HEK293 (cell line): ENCODE results near the gene SIPA1.

Source experiments
- CTCF ChIA-PET: fragments of 350-600 bp; formaldehyde crosslinking; extraction: SDS; loops from one replicate; lab custom pipeline; 2021; ENCODE audit warnings: antibody characterized with exemption; lab: Yijun Ruan, JAX
- POLR2A ChIA-PET: fragments of 300-600 bp; formaldehyde crosslinking; extraction: SDS; loops from one replicate; lab custom pipeline; 2020; ENCODE audit warnings: antibody characterized with exemption, inconsistent platforms; lab: Yijun Ruan, JAX
- H3K27ac ChIP-seq: fragments of 200-500 bp; sonication (Bioruptor generic); 2 replicates; pipeline ENCODE4 v1.5.1; 2014; ENCODE audit warnings: low read depth, low read length, control low read depth, inconsistent platforms; ENCODE audit errors: extremely low read depth
- H3K36me3 ChIP-seq, 2 experiments: fragments of 200-500 bp in 1 of 2; sonication (Bioruptor generic) in 1 of 2; 1 replicate in 1 of 2; 2 replicates in 1 of 2; pipeline ENCODE4 v1.5.1; 2014 to 2017; ENCODE audit warnings: inconsistent platforms in 2 of 2, low read length in 2 of 2; ENCODE audit not compliant: control insufficient read depth in 2 of 2, insufficient read depth in 1 of 2
- H3K4me1 ChIP-seq: fragments of 200-500 bp; sonication (Bioruptor generic); 2 replicates; pipeline ENCODE4 v1.5.1; 2014; ENCODE audit warnings: mild to moderate bottlenecking, low read length, inconsistent platforms; ENCODE audit not compliant: control insufficient read depth, insufficient read depth
- H3K4me3 ChIP-seq: 2 replicates; pipeline ENCODE4 v1.5.1; 2011; ENCODE audit warnings: low read depth, mild to moderate bottlenecking, control low read depth, low read length, moderate library complexity
- H3K9me3 ChIP-seq: fragments of 200-500 bp; sonication (Bioruptor generic); 2 replicates; pipeline ENCODE4 v1.5.1; 2014; ENCODE audit warnings: low read depth, low read length, inconsistent platforms; ENCODE audit not compliant: control insufficient read depth, insufficient read depth
- BCL6B ChIP-seq: fragments of 450-650 bp; formaldehyde crosslinking; IDR thresholded peaks from 2 replicates; pipeline ENCODE4 v1.5.1; 2017; ENCODE audit warnings: missing biosample characterization, missing genetic modification characterization
- CTCF ChIP-seq: fragments of 450-650 bp; formaldehyde crosslinking; IDR thresholded peaks from 2 replicates; pipeline ENCODE4 v1.5.1; 2016; ENCODE audit warnings: missing biosample characterization, missing genetic modification characterization
- EGR2 ChIP-seq: fragments of 450-650 bp; formaldehyde crosslinking; IDR thresholded peaks from 2 replicates; pipeline ENCODE4 v1.5.1; 2016; ENCODE audit warnings: low read depth, missing biosample characterization, missing genetic modification characterization
- PRDM1 ChIP-seq: fragments of 450-650 bp; formaldehyde crosslinking; IDR thresholded peaks from 2 replicates; pipeline ENCODE4; 2016; ENCODE audit warnings: missing biosample characterization, missing genetic modification characterization
- SP7 ChIP-seq: fragments of 450-650 bp; formaldehyde crosslinking; IDR thresholded peaks from 2 replicates; pipeline ENCODE4 v1.5.1; 2016; ENCODE audit warnings: missing biosample characterization, missing genetic modification characterization
- TCF7L2 ChIP-seq: IDR thresholded peaks from 2 replicates; pipeline ENCODE4 v1.6.1; 2011; ENCODE audit warnings: low read depth, mild to moderate bottlenecking, inconsistent platforms, low read length, moderate library complexity, borderline replicate concordance
- ZBTB21 ChIP-seq: fragments of 450-650 bp; formaldehyde crosslinking; IDR thresholded peaks from 2 replicates; pipeline ENCODE4 v1.5.1; 2017; ENCODE audit warnings: missing biosample characterization, missing genetic modification characterization
- ZBTB48 ChIP-seq: fragments of 450-650 bp; formaldehyde crosslinking; IDR thresholded peaks from 2 replicates; pipeline ENCODE4 v1.5.1; 2016; ENCODE audit warnings: missing biosample characterization, missing genetic modification characterization
- ZEB2 ChIP-seq: fragments of 450-650 bp; formaldehyde crosslinking; IDR thresholded peaks from 2 replicates; pipeline ENCODE4 v1.5.1; 2016; ENCODE audit warnings: missing biosample characterization, missing genetic modification characterization
- ZNF10 ChIP-seq: fragments of 450-650 bp; formaldehyde crosslinking; IDR thresholded peaks from 2 replicates; pipeline ENCODE4 v1.5.1; 2017; ENCODE audit warnings: missing biosample characterization, missing genetic modification characterization
- ZNF112 ChIP-seq: fragments of 450-650 bp; formaldehyde crosslinking; IDR thresholded peaks from 2 replicates; pipeline ENCODE4 v1.5.0; 2017; ENCODE audit warnings: missing biosample characterization, missing genetic modification characterization
- ZNF24 ChIP-seq: fragments of 450-650 bp; formaldehyde crosslinking; IDR thresholded peaks from 2 replicates; pipeline ENCODE4 v1.5.1; 2016; ENCODE audit warnings: missing biosample characterization, missing genetic modification characterization
- ZNF274 ChIP-seq, 2 experiments: fragments of 200-500 bp in 1 of 2; fragments of 450-650 bp in 1 of 2; sonication (Bioruptor generic) in 1 of 2; formaldehyde crosslinking in 1 of 2; IDR thresholded peaks; 2 replicates each; pipeline versions ENCODE4 v1.5.1 to v1.6.1; 2014 to 2016; ENCODE audit warnings: borderline replicate concordance in 1 of 2, inconsistent platforms in 1 of 2, low read length in 1 of 2, missing biosample characterization in 1 of 2, missing genetic modification characterization in 1 of 2
- ZNF335 ChIP-seq: fragments of 450-650 bp; formaldehyde crosslinking; conservative IDR thresholded peaks from 2 replicates; pipeline ENCODE4 v1.5.1; 2016; ENCODE audit warnings: missing biosample characterization, missing genetic modification characterization
- ZNF394 ChIP-seq: fragments of 450-650 bp; formaldehyde crosslinking; IDR thresholded peaks from 2 replicates; pipeline ENCODE4 v1.5.1; 2016; ENCODE audit warnings: missing biosample characterization, missing genetic modification characterization, mild to moderate bottlenecking, moderate library complexity, borderline replicate concordance
- ZNF501 ChIP-seq: fragments of 450-650 bp; formaldehyde crosslinking; IDR thresholded peaks from 2 replicates; pipeline ENCODE4 v1.5.1; 2016; ENCODE audit warnings: missing biosample characterization, missing genetic modification characterization
- ZNF521 ChIP-seq: fragments of 450-650 bp; formaldehyde crosslinking; IDR thresholded peaks from 2 replicates; pipeline ENCODE4 v1.5.1; 2017; ENCODE audit warnings: missing biosample characterization, mild to moderate bottlenecking, missing genetic modification characterization
- ZNF549 ChIP-seq: fragments of 450-650 bp; IDR thresholded peaks from 2 replicates; pipeline ENCODE4 v1.5.1; 2018; ENCODE audit warnings: missing biosample characterization, missing genetic modification characterization, mild to moderate bottlenecking, inconsistent platforms, moderate library complexity
- ZNF555 ChIP-seq: fragments of 450-650 bp; formaldehyde crosslinking; conservative IDR thresholded peaks from 2 replicates; pipeline ENCODE4 v1.5.1; 2017; ENCODE audit warnings: missing biosample characterization, mild to moderate bottlenecking, missing genetic modification characterization, inconsistent platforms
- ZNF560 ChIP-seq: fragments of 450-650 bp; formaldehyde crosslinking; IDR thresholded peaks from 2 replicates; pipeline ENCODE4 v1.5.1; 2017; ENCODE audit warnings: missing biosample characterization, missing genetic modification characterization, borderline replicate concordance
- ZNF610 ChIP-seq: fragments of 450-650 bp; formaldehyde crosslinking; IDR thresholded peaks from 2 replicates; pipeline ENCODE4 v1.5.1; 2016; ENCODE audit warnings: missing biosample characterization, missing genetic modification characterization, borderline replicate concordance
- ZNF623 ChIP-seq: fragments of 450-650 bp; formaldehyde crosslinking; IDR thresholded peaks from 2 replicates; pipeline ENCODE4 v1.5.1; 2016; ENCODE audit warnings: missing biosample characterization, missing genetic modification characterization
- ZNF692 ChIP-seq: fragments of 450-650 bp; formaldehyde crosslinking; IDR thresholded peaks from 2 replicates; pipeline ENCODE4 v1.5.1; 2016; ENCODE audit warnings: missing biosample characterization, missing genetic modification characterization
- ZNF785 ChIP-seq: fragments of 450-650 bp; formaldehyde crosslinking; IDR thresholded peaks from 2 replicates; pipeline ENCODE4 v1.5.1; 2016; ENCODE audit warnings: missing biosample characterization, missing genetic modification characterization
- ZNF843 ChIP-seq: fragments of 450-650 bp; formaldehyde crosslinking; IDR thresholded peaks from 2 replicates; pipeline ENCODE4 v1.5.1; 2016; ENCODE audit warnings: missing biosample characterization, missing genetic modification characterization
- TF ChIP-seq, protein P1 (sequence below): fragments of 450-650 bp; formaldehyde crosslinking; IDR thresholded peaks from 2 replicates; pipeline ENCODE4 v1.5.1; 2017; ENCODE audit warnings: missing biosample characterization, missing genetic modification characterization
- TF ChIP-seq, protein P2 (sequence below): IDR thresholded peaks from 2 replicates; pipeline ENCODE4 v1.6.1; 2011; ENCODE audit warnings: mild to moderate bottlenecking, low read depth, low read length, borderline replicate concordance
- TF ChIP-seq, protein P3 (sequence below): fragments of 450-650 bp; formaldehyde crosslinking; optimal IDR thresholded peaks from 2 replicates; pipeline ENCODE3; 2016; ENCODE audit warnings: missing biosample characterization, mild to moderate bottlenecking, missing genetic modification characterization

SIPA1 gene

GRCh38 chr11:65619281-65619928 lies 18.5 kb upstream of the SIPA1 start (continued):
- TF ChIP-seq, protein P1, sequence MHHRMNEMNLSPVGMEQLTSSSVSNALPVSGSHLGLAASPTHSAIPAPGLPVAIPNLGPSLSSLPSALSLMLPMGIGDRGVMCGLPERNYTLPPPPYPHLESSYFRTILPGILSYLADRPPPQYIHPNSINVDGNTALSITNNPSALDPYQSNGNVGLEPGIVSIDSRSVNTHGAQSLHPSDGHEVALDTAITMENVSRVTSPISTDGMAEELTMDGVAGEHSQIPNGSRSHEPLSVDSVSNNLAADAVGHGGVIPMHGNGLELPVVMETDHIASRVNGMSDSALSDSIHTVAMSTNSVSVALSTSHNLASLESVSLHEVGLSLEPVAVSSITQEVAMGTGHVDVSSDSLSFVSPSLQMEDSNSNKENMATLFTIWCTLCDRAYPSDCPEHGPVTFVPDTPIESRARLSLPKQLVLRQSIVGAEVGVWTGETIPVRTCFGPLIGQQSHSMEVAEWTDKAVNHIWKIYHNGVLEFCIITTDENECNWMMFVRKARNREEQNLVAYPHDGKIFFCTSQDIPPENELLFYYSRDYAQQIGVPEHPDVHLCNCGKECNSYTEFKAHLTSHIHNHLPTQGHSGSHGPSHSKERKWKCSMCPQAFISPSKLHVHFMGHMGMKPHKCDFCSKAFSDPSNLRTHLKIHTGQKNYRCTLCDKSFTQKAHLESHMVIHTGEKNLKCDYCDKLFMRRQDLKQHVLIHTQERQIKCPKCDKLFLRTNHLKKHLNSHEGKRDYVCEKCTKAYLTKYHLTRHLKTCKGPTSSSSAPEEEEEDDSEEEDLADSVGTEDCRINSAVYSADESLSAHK (tag by site-specific recombination): no peak
- TF ChIP-seq PRDM1 (tag by site-specific recombination) (no peak), ZNF394 (tag by site-specific recombination) (no peak), SP7 (tag by site-specific recombination) (no peak), ZNF560 (tag by site-specific recombination) (no peak), ZNF555 (tag by site-specific recombination) (no peak), ZNF785 (no peak), ZEB2 (tag by site-specific recombination) (no peak), ZNF610 (tag by site-specific recombination) (no peak), ZNF549 (no peak)

DNA sequence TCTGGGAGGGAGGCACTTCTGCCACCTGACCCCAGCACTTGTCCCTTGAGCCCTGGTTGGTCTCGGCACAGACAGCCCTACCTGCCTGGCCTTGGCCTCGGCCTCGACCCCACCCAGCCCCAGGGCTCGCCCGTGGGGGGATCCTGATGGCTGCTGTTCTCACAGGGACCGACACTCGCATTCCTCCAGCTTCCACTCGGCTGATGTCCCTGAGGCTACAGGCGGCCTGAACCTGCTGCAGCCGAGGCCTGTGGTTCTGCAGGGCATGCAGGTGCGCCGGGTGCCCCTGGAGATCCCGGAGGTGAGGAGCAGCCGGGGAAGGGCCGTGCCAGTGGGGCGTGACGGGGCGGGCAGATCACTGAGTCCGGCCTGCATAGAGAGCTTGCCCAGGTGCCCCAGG lies 17.2 kb upstream of the SIPA1 start:
- Histone ChIP-seq H3K36me3 (peaks cover 0 to 85% of the 10 kb centered on the region in 2 experiments; a peak in 1 of 3 replicates), H3K4me3 (no peak overlapping the region)
- POLR2A ChIA-PET: interaction anchor here (0.6 kb wide), 1 partner anchor 436 kb away, joined by 3 read pairs; no protein-coding TSS in a partner anchor
- TF ChIP-seq ZNF843 (tag by site-specific recombination) (no peak), ZNF112 (tag by site-specific recombination) (no peak), ZNF521 (tag by site-specific recombination) (no peak), ZNF692 (tag by site-specific recombination) (no peak), ZBTB48 (tag by site-specific recombination) (no peak), ZNF24 (tag by site-specific recombination) (no peak), BCL6B (tag by site-specific recombination) (no peak), ZNF10 (tag by site-specific recombination) (no peak), ZBTB21 (tag by site-specific recombination) (no peak), ZNF335 (no peak), TCF7L2 (no peak), ZNF549 (no peak), ZNF274 (IDR thresholded peaks at IDR 0.05; ENCODE audit: low read length) (no peak), ZNF274 (tag by site-specific recombination; IDR thresholded peaks at IDR 0.05; ENCODE audit: borderline replicate concordance) (no peak), ZNF501 (no peak), EGR2 (tag by site-specific recombination) (no peak), ZNF623 (tag by site-specific recombination) (no peak), CTCF (tag by site-specific recombination) (no peak)
- TF ChIP-seq, protein P2, sequence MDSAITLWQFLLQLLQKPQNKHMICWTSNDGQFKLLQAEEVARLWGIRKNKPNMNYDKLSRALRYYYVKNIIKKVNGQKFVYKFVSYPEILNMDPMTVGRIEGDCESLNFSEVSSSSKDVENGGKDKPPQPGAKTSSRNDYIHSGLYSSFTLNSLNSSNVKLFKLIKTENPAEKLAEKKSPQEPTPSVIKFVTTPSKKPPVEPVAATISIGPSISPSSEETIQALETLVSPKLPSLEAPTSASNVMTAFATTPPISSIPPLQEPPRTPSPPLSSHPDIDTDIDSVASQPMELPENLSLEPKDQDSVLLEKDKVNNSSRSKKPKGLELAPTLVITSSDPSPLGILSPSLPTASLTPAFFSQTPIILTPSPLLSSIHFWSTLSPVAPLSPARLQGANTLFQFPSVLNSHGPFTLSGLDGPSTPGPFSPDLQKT: no peak
- TF ChIP-seq, protein P3, sequence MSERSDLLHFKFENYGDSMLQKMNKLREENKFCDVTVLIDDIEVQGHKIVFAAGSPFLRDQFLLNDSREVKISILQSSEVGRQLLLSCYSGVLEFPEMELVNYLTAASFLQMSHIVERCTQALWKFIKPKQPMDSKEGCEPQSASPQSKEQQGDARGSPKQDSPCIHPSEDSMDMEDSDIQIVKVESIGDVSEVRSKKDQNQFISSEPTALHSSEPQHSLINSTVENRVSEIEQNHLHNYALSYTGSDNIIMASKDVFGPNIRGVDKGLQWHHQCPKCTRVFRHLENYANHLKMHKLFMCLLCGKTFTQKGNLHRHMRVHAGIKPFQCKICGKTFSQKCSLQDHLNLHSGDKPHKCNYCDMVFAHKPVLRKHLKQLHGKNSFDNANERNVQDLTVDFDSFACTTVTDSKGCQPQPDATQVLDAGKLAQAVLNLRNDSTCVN (tag by site-specific recombination): no peak

More for the DNA sequence above, 17.2 kb upstream of the SIPA1 start:
- Histone ChIP-seq H3K4me1 (no peaks in the 10 kb centered on the region), H3K9me3 (no peaks in the 10 kb centered on the region), H3K27ac (no peak overlapping the region)
- CTCF ChIA-PET: interaction anchor here (0.9 kb wide), 1 partner anchor 159 kb away, joined by 5 read pairs; no protein-coding TSS in a partner anchor
